Loucy (cell line): ENCODE data around the gene SELENOO.

Experiments
- EZH2phosphoT487 ChIP-seq: fragments of 200-600 bp; IDR thresholded peaks from 2 replicates; pipeline ENCODE4 v1.6.1; 2018; ENCODE audit warnings: antibody characterized with exemption, mild to moderate bottlenecking, moderate library complexity, borderline replicate concordance
- TF ChIP-seq, protein P1 (sequence below): fragments of 200-600 bp; sonication (generic); conservative IDR thresholded peaks from 2 replicates; pipeline ENCODE4 v1.5.1; 2014; ENCODE audit warnings: mild to moderate bottlenecking, antibody characterized with exemption, low read length

DNA sequence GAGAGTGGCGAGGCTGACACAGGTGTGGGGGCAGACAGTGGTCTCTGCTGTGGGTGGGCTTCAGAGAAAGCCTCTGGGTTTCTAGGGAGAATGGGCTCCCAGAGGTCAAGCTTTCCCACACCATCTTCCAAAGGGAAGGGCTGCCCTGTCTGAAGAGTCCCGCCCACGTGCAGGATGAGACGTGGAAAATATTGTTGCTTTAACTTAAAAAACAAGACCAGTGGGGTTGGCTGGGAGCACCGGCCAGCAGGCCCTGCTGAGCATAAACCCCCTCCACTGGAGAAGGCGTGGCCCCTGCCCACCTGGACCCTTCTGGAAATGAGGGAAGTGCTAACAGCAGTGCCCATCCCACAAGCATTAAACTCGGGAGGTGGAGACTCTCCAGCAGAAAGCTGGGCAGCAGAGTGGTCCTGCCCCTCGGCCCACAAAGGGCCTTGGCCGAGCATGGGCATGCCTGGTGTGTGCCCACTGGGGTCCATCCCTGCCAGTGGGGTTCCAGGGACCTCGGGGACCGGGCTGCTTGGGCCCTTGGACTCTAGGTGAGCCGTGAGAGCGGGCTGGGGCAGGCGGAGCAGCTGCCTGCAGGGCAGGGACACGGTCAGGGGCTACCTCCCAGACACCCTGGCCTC, 15.4 kb downstream of the SELENOO start:
- TF ChIP-seq, protein P1, sequence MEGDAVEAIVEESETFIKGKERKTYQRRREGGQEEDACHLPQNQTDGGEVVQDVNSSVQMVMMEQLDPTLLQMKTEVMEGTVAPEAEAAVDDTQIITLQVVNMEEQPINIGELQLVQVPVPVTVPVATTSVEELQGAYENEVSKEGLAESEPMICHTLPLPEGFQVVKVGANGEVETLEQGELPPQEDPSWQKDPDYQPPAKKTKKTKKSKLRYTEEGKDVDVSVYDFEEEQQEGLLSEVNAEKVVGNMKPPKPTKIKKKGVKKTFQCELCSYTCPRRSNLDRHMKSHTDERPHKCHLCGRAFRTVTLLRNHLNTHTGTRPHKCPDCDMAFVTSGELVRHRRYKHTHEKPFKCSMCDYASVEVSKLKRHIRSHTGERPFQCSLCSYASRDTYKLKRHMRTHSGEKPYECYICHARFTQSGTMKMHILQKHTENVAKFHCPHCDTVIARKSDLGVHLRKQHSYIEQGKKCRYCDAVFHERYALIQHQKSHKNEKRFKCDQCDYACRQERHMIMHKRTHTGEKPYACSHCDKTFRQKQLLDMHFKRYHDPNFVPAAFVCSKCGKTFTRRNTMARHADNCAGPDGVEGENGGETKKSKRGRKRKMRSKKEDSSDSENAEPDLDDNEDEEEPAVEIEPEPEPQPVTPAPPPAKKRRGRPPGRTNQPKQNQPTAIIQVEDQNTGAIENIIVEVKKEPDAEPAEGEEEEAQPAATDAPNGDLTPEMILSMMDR: no peak
- no peak for TF ChIP-seq EZH2phosphoT487
